ENCODE data around the gene CCDC74B. TPM values are rescaled to one million over a fixed set of nuclear protein-coding genes. Genes with fewer than 3 reads are reported as not detected.
"Not testable (repeated sequence)": the region's sequence is repeated elsewhere in the genome, so short reads cannot be mapped to it uniquely, and the experiment has no call there.

CCDC74B gene
- total RNA-seq, 1 donor from 2014 or later = 10.3 TPM

DNA sequence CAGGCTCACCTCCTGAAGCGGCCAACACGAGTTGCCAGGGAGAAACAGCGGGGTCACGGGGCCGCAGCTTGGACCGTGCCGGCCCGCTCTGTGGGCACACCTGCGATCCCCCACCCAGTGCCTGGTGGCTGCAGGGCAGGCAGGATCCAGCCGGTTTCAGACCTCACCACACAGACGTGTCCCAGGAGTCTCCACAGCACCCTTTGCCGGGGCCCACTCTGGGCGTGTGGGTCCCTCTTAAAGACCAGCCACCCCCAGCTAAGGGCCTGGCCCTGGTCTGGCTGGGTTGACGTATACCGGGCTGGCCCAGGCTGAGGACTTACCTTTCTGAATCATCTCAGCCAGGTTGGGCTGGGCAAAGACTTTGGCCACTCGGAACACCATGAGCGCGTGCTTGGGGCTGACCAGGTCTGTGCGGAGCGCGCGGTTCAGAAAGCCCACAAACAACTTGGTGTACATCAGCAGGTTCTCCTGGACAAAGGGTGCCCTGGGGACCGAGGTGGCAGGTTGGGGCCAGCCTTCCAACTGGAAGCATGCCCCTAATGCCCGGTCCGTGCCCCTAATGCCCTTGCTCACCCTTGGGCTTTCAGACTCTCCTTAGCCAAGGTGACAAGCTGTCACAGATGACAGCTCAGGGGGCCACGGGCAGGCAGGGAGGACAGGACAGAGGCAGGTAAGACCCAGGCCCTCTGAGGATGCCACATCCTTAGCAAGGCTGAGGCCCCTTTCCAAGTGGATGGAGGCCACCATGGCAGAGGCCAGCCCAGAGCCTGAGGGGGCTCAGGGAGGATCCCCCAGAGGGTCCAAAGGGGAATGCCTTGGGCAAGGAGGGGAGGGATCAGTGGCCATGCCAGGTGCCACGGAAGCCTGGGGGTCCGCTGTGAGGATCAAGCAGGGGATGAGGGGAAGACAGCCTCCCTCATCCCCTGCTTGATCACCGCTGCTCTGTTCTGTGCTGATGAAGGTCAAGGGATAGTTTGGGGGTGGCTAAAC is 10.2 kb upstream of the CCDC74B start:
- DNase-seq (ENCODE audit: extremely low spot score in 2 of 2) = no peak
- TF ChIP-seq POLR2A (IDR thresholded peaks at IDR 0.05) = no peak
- TF ChIP-seq, protein P1, sequence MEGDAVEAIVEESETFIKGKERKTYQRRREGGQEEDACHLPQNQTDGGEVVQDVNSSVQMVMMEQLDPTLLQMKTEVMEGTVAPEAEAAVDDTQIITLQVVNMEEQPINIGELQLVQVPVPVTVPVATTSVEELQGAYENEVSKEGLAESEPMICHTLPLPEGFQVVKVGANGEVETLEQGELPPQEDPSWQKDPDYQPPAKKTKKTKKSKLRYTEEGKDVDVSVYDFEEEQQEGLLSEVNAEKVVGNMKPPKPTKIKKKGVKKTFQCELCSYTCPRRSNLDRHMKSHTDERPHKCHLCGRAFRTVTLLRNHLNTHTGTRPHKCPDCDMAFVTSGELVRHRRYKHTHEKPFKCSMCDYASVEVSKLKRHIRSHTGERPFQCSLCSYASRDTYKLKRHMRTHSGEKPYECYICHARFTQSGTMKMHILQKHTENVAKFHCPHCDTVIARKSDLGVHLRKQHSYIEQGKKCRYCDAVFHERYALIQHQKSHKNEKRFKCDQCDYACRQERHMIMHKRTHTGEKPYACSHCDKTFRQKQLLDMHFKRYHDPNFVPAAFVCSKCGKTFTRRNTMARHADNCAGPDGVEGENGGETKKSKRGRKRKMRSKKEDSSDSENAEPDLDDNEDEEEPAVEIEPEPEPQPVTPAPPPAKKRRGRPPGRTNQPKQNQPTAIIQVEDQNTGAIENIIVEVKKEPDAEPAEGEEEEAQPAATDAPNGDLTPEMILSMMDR (IDR thresholded peaks at IDR 0.05) = no peak
- no peak for TF ChIP-seq POLR2AphosphoS5 (IDR thresholded peaks at IDR 0.05; ENCODE audit: insufficient read depth in 1 of 2, low read depth in 1 of 2)
- intact Hi-C loops (cut with DNase I) = no loop called here
- no peak overlapping the region for H3K4me3 ChIP-seq
- no peak overlapping the region for H3K27ac ChIP-seq
- no peaks in the 10 kb centered on the region for H3K27me3 ChIP-seq
- H3K9me3 ChIP-seq = no peaks in the 10 kb centered on the region
- H3K4me1 ChIP-seq = no peaks in the 10 kb centered on the region
- peaks cover 0 to 25% of the 10 kb centered on the region in 2 donors for H3K36me3 ChIP-seq

DNA sequence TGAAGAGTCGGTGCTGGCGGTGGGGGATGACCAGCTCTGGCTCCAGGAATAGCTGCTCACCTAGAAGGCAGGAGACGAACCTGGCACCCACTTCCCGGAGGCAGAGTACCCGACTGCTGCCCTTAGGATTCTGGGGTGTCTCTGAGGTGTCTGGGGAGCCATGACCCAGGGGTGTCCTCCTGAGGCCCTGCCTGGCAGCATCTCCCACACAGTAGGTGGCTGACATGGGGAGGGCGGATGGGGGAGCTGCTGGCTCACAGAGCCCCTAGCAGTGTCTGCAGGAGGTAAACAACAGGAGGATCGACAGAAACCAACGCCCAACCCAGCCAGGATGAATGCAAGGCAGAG is 9.5 kb upstream of the CCDC74B start:
- H3K27ac ChIP-seq; H3K4me1 ChIP-seq; H3K4me3 ChIP-seq; DNase-seq (ENCODE audit: extremely low spot score in 2 of 2); H3K9me3 ChIP-seq; intact Hi-C loops (cut with DNase I); H3K27me3 ChIP-seq: not testable (repeated sequence)
- H3K36me3 ChIP-seq = peaks cover 0 to 25% of the 10 kb centered on the region in 2 donors

DNA sequence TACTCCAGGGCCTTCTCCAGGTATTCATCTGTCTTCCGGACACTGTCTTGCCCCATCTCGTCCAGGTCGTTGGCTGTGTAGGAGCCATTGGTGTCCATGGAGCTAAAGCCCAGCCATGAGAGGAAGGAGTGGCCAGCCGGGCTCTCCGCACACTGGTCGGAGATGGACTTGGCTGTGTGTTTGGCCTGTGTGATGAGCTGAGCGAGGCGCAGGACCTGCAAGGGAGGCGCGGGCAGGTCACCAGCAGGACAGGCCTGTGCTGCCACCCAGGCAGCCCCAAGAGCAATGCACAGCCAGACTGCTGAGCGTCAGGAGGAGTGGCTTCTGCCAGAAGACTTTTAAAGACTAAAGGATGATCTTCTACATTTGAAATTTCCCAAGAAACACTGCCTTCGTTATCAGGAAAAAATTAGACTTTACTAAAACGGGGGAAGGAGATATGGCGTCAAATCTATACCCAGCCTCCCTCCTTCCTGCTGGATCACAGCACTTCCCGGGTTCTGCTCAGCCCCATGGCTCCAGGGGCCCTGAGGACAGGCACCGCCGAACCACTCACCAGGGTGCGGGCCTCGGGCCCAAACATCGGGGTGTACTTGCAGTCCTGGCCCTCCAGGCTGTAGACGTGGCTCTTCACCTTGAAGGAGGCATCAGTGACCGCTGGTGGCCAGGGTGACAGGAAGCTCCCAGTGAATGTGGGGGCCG is 9.0 kb upstream of the CCDC74B start:
- intact Hi-C loops (cut with DNase I); H3K27ac ChIP-seq; H3K4me3 ChIP-seq; H3K9me3 ChIP-seq; DNase-seq (ENCODE audit: extremely low spot score in 2 of 2); H3K27me3 ChIP-seq; H3K4me1 ChIP-seq: not testable (repeated sequence)
- peaks cover 0 to 25% of the 10 kb centered on the region in 2 donors for H3K36me3 ChIP-seq

DNA sequence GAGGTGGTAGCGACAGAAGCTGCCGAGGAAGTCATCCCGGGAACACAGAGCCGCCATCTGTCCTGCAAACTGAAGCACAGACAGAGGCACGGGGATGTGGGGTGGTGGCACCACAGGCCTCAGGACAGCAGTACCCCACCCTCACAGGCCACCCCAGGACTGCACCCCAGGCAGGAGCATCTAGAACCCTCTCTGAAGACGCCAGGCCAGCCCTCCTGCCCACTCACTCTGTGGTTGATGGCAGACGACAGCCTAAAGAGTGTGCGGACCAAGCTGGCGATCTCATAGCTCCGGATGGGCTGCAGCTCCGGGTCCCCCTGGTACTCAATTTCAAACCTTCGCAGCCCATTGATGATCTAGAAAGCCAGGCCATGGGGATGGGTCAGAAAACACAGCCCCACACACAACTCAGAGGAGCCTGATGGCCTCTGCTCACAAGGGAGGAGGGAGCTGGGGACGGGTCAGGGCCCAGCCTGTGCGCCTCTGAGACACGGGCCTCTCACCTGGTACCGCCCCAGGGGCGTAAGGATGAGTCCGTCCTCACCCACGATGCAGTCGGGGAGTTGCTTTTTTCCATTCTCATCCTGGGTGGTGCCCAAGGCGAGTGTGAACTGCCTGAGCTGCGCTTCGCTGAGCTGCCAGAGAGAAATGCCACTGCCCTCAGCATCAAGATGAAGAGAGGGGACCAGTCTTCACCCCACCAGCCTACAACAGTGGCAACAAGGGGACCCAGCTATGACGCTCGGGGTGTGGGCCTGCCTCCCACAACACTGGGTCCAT is 8.1 kb upstream of the CCDC74B start:
- no peak overlapping the region for H3K4me3 ChIP-seq
- H3K27ac ChIP-seq = no peak overlapping the region
- no peaks in the 10 kb centered on the region for H3K4me1 ChIP-seq
- H3K36me3 ChIP-seq = peaks cover 0 to 25% of the 10 kb centered on the region in 2 donors
- no peaks in the 10 kb centered on the region for H3K9me3 ChIP-seq
- intact Hi-C loops (cut with DNase I) = no loop called here
- DNase-seq (ENCODE audit: extremely low spot score in 2 of 2) = no peak
- no peaks in the 10 kb centered on the region for H3K27me3 ChIP-seq
- TF ChIP-seq POLR2A (IDR thresholded peaks at IDR 0.05) (no peak), POLR2AphosphoS5 (IDR thresholded peaks at IDR 0.05; ENCODE audit: insufficient read depth in 1 of 2, low read depth in 1 of 2) (no peak)
- TF ChIP-seq, protein P1 (IDR thresholded peaks at IDR 0.05) = no peak

DNA sequence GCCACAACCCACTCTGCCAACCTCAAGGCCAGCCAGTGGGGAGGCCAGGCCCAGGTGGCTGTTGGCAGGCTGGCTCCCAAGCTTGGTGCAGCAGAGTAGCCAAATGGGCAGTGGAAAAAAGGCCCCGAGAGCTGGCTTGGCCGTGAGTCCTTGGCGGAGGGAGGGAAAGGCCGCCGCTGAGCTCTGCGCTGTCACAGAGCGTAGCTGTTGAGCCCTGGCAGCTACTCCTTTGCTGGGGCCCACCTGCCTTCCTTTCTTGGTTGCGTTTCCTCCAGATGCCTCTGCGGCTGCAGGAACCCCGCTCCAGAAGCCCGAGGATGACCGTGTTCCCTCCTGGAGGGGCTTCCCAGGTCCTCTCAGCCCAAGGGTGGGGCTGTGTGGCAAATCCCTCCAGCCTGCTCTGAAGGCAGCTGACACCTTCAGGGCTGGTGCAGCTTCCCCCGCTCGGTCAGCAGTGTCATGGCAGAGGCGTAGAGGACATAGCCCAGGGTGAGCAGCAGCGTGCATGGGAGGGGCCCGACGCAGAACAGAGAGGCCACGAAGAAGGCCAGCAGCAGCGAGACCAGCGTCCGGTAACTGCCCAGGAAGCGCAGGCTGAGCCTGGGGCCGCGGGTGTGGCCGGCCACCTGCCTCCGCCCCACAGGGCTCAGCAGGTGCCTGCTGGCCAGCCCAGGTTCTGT is 7.4 kb upstream of the CCDC74B start:
- intact Hi-C loops (cut with DNase I); H3K27me3 ChIP-seq; H3K27ac ChIP-seq; H3K9me3 ChIP-seq; H3K4me3 ChIP-seq; H3K4me1 ChIP-seq; DNase-seq (ENCODE audit: extremely low spot score in 2 of 2): not testable (repeated sequence)
- H3K36me3 ChIP-seq = peaks cover 0 to 25% of the 10 kb centered on the region in 2 donors

DNA sequence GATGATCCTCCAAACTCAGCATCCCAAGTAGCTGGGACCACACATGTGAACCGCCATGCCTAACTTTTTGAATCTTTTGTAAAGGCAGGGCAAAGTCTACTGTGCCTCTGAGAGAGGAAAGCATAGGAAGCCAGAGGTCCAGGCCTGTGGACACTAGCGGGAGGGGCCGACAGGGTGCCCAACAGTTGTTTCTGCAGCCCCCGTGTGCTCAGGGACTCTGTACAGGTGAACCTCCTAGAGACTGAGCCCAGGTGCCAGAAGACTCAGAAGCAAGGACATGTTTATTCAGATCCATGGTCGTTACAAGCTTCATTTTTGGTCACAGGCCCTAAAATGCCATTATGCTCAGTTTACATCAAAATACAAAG is 6.2 kb upstream of the CCDC74B start:
- DNase-seq (ENCODE audit: extremely low spot score in 2 of 2); H3K4me3 ChIP-seq; H3K27ac ChIP-seq; H3K9me3 ChIP-seq; intact Hi-C loops (cut with DNase I); H3K27me3 ChIP-seq; H3K4me1 ChIP-seq: not testable (repeated sequence)
- peaks cover 0 to 22% of the 10 kb centered on the region in 2 donors for H3K36me3 ChIP-seq

Measured in vagina (tissue), 2 donors.